SK-N-SH (cell line): ENCODE results near the gene JPH2. TPM values are rescaled to one million over a fixed set of nuclear protein-coding genes. Genes with fewer than 3 reads are reported as not detected.
A peak's percentile ranks its signal among the peaks of the same experiment; 100 is the strongest.

Experiments used
- CTCF ChIA-PET: fragments of 300-600, 350-600 bp; formaldehyde crosslinking; extraction: SDS; loops from one replicate; lab custom pipeline; 2021; lab: Yijun Ruan, JAX
- POLR2A ChIA-PET: fragments of 350-600 bp; sonication (Branson Sonifier 250); formaldehyde crosslinking; extraction: SDS; loops from one replicate; lab custom pipeline; 2020; ENCODE audit warnings: antibody characterized with exemption, inconsistent platforms; lab: Yijun Ruan, JAX
- DNase-seq: peaks from one replicate; pipeline ENCODE4 v3.0.0; 2012
- H2AFZ ChIP-seq: fragments of 200-600 bp; sonication (generic); 2 replicates; pipeline ENCODE4 v1.8.1; 2016; ENCODE audit warnings: antibody characterized with exemption, mild to moderate bottlenecking, low read depth
- H3F3A ChIP-seq: fragments of 200-600 bp; sonication (generic); replicated peaks from 2 replicates; pipeline ENCODE3; 2016; ENCODE audit warnings: antibody characterized with exemption, mild to moderate bottlenecking; ENCODE audit not compliant: insufficient read depth
- H3K27ac ChIP-seq, 2 experiments: fragments of 200-500 bp in 1 of 2; fragments of 200-600 bp in 1 of 2; sonication (Bioruptor generic) in 1 of 2; sonication (generic), shearing (Covaris generic) in 1 of 2; 2 replicates each; pipeline versions ENCODE4 v1.5.1 to v1.6.1; 2014 to 2016; ENCODE audit warnings: low read depth in 2 of 2, inconsistent platforms in 1 of 2, low read length in 1 of 2, mild to moderate bottlenecking in 1 of 2, mixed read lengths in 1 of 2
- H3K27me3 ChIP-seq: fragments of 200-600 bp; sonication (generic), shearing (Covaris generic); 2 replicates; pipeline ENCODE4 v1.6.1; 2016; ENCODE audit warnings: mixed run types; ENCODE audit not compliant: insufficient read depth
- H3K36me3 ChIP-seq, 2 experiments: fragments of 200-500 bp in 1 of 2; fragments of 200-600 bp in 1 of 2; sonication (Bioruptor generic) in 1 of 2; sonication (generic) in 1 of 2; replicated peaks in 1 of 2; 2 replicates each; pipeline versions ENCODE3 to v1.5.1; 2014 to 2016; ENCODE audit warnings: low read length in 1 of 2, mild to moderate bottlenecking in 1 of 2; ENCODE audit not compliant: insufficient read depth in 2 of 2, control insufficient read depth in 1 of 2
- H3K4me1 ChIP-seq, 2 experiments: fragments of 200-500 bp in 1 of 2; fragments of 200-600 bp in 1 of 2; sonication (Bioruptor generic) in 1 of 2; sonication (generic), shearing (Covaris generic) in 1 of 2; 2 replicates each; pipeline versions ENCODE4 v1.5.1 to v1.6.1; 2014 to 2016; ENCODE audit warnings: low read depth in 1 of 2, low read length in 1 of 2, mixed run types in 1 of 2; ENCODE audit not compliant: insufficient read depth in 2 of 2, control insufficient read depth in 1 of 2
- H3K4me2 ChIP-seq: fragments of 200-600 bp; sonication (generic), shearing (Covaris generic); 2 replicates; pipeline ENCODE4 v1.6.1; 2017; ENCODE audit warnings: mixed run types
- H3K4me3 ChIP-seq, 2 experiments: fragments of 200-500 bp in 1 of 2; fragments of 200-600 bp in 1 of 2; sonication (Bioruptor generic) in 1 of 2; sonication (generic), shearing (Covaris generic) in 1 of 2; 2 replicates each; pipeline versions ENCODE4 v1.5.1 to v1.8.1; 2014 to 2016; ENCODE audit warnings: low read depth in 2 of 2, inconsistent platforms in 1 of 2, low read length in 1 of 2, mild to moderate bottlenecking in 1 of 2, mixed read lengths in 1 of 2, moderate library complexity in 1 of 2
- H3K79me2 ChIP-seq: fragments of 200-600 bp; sonication (generic); 2 replicates; pipeline ENCODE4 v1.8.1; 2017; ENCODE audit warnings: mild to moderate bottlenecking; ENCODE audit not compliant: insufficient read depth
- H3K9ac ChIP-seq: fragments of 200-600 bp; sonication (generic); 2 replicates; pipeline ENCODE4 v1.6.1; 2017; ENCODE audit warnings: mixed run types
- H3K9me2 ChIP-seq: fragments of 200-600 bp; sonication (generic); 2 replicates; pipeline ENCODE4 v1.6.1; 2017; ENCODE audit warnings: mixed run types
- H3K9me3 ChIP-seq: fragments of 200-600 bp; sonication (generic); 2 replicates; pipeline ENCODE4 v1.6.1; 2017; ENCODE audit warnings: mixed run types, mild to moderate bottlenecking, moderate library complexity
- H4K20me1 ChIP-seq: fragments of 200-600 bp; sonication (generic); 2 replicates; pipeline ENCODE4 v1.6.1; 2017; ENCODE audit warnings: mild to moderate bottlenecking, mixed run types; ENCODE audit not compliant: insufficient read depth
- CHD2 ChIP-seq: fragments of 150-350 bp; IDR thresholded peaks from 2 replicates; pipeline ENCODE4 v1.6.1; 2018; ENCODE audit warnings: low read length; ENCODE audit not compliant: partially characterized antibody
- FOSL2 ChIP-seq: IDR thresholded peaks from 2 replicates; pipeline ENCODE4 v1.4.0; 2012; ENCODE audit warnings: low read depth, mild to moderate bottlenecking, moderate library complexity, borderline replicate concordance
- FOXJ3 ChIP-seq: sonication (generic); formaldehyde crosslinking; IDR thresholded peaks from 2 replicates; pipeline ENCODE4 v1.5.1; 2020; ENCODE audit warnings: mild to moderate bottlenecking, missing genetic modification reagents
- GABPA ChIP-seq: IDR thresholded peaks from 2 replicates; pipeline ENCODE4 v1.4.0; 2012; ENCODE audit warnings: low read depth, mild to moderate bottlenecking
- IRF3 ChIP-seq: fragments of 150-350 bp; IDR thresholded peaks from 2 replicates; pipeline ENCODE4 v1.6.1; 2016; ENCODE audit warnings: mild to moderate bottlenecking, low read depth, low read length
- MAX ChIP-seq: IDR thresholded peaks from 2 replicates; pipeline ENCODE4 v1.4.0; 2012; ENCODE audit warnings: low read depth
- MXI1 ChIP-seq: IDR thresholded peaks from 2 replicates; pipeline ENCODE4 v1.6.1; 2012; ENCODE audit warnings: mild to moderate bottlenecking, low read depth, low read length, improper control_type of control experiment
- PBX3 ChIP-seq: IDR thresholded peaks from 2 replicates; pipeline ENCODE4; 2012
- RAD21 ChIP-seq: IDR thresholded peaks from 2 replicates; pipeline ENCODE4 v1.6.1; 2012; ENCODE audit warnings: mild to moderate bottlenecking, low read length
- RCOR1 ChIP-seq: fragments of 150-350 bp; IDR thresholded peaks from 2 replicates; pipeline ENCODE4 v1.6.1; 2017; ENCODE audit warnings: antibody characterized with exemption, low read length
- RFX5 ChIP-seq: IDR thresholded peaks from 2 replicates; pipeline ENCODE4 v1.6.1; 2012; ENCODE audit warnings: mild to moderate bottlenecking, improper control_type of control experiment, low read length
- SIN3A ChIP-seq: IDR thresholded peaks from 2 replicates; pipeline ENCODE4 v1.6.1; 2012; ENCODE audit warnings: low read depth, mild to moderate bottlenecking, low read length, moderate library complexity, borderline replicate concordance
- TAF1 ChIP-seq: IDR thresholded peaks from 2 replicates; pipeline ENCODE4 v1.6.1; 2012; ENCODE audit warnings: low read depth, mild to moderate bottlenecking, low read length, moderate library complexity, borderline replicate concordance
- TEAD4 ChIP-seq: IDR thresholded peaks from 2 replicates; pipeline ENCODE4 v1.4.0; 2012; ENCODE audit warnings: mild to moderate bottlenecking, borderline replicate concordance; ENCODE audit not compliant: insufficient read depth
- USF1 ChIP-seq: IDR thresholded peaks from 2 replicates; pipeline ENCODE4 v1.4.0; 2012; ENCODE audit warnings: low read depth, borderline replicate concordance
- ZBTB33 ChIP-seq: IDR thresholded peaks from 2 replicates; pipeline ENCODE4 v1.4.0; 2012; ENCODE audit warnings: low read depth, borderline replicate concordance
- WGBS: methylation state at CpG from one replicate; pipeline ENCODE4 v1.1.6; 2017; ENCODE audit warnings: low lambda C conversion rate; 5-methylcytosine and 5-hydroxymethylcytosine counted together
- polyA plus RNA-seq, 3 experiments: library from polyadenylated mRNA; depleted of rRNA; stranded (reverse); fragments of >200 nt; gene quantifications; 2 replicates each; pipeline ENCODE4 v1.2.3, GENCODE V29; 2012

JPH2 gene
- polyA plus RNA-seq, 1 of the 3 experiments (the other 2 are of a cell fraction), result 0.67 TPM

GRCh38 chr20:44104798-44105517 lies 82.0 kb downstream of the JPH2 start:
- CTCF ChIA-PET, result interaction anchor here (1.6 to 23.6 kb wide), 3 partner anchors 12 to 79 kb away, joined by 3 to 618 read pairs (median 18); partner anchors contain the start of gene JPH2
- WGBS, result 26% methylated on average over 5 of the region's 7 CpGs
- no peak for TF ChIP-seq FOSL2
- no peak for TF ChIP-seq TEAD4
- TF ChIP-seq MXI1, result no peak
- no peak for TF ChIP-seq MAX
- TF ChIP-seq RAD21, result no peak
- no peak for TF ChIP-seq FOXJ3
- TF ChIP-seq TAF1, result no peak
- no peak for TF ChIP-seq RFX5
- TF ChIP-seq RCOR1, result no peak
- Histone ChIP-seq H3K9me3 (no peaks in the 10 kb centered on the region), H3K79me2 (no peaks in the 10 kb centered on the region), H3K4me3 (no peak overlapping the region), H3K9me2 (no peaks in the 10 kb centered on the region), H3F3A (no peaks in the 10 kb centered on the region), H3K4me2 (peak overlapping the region; percentile 29; the same call in 1 of the 2 replicates), H3K9ac (no peak overlapping the region), H3K27ac (no peak overlapping the region), H4K20me1 (no peaks in the 10 kb centered on the region), H3K4me1 (peaks cover 0 to 6% of the 10 kb centered on the region in 2 experiments; a peak in 2 of 4 replicates), H2AFZ (no peak overlapping the region), H3K27me3 (no peaks in the 10 kb centered on the region), H3K36me3 (no peaks in the 10 kb centered on the region)
- peak; percentile 52 for DNase-seq
- POLR2A ChIA-PET, result no interaction called here

- CTCF ChIA-PET, result interaction anchor here (23.6 kb wide), 1 partner anchor 81 kb away, joined by 618 read pairs; the partner anchor contains the start of gene JPH2
- Histone ChIP-seq H3F3A (no peaks in the 10 kb centered on the region), H3K4me2 (no peak overlapping the region), H3K4me1 (peaks cover 0 to 6% of the 10 kb centered on the region in 2 experiments; a peak in 2 of 4 replicates), H3K9me3 (no peaks in the 10 kb centered on the region), H3K9ac (no peak overlapping the region), H3K27ac (no peak overlapping the region), H3K27me3 (no peaks in the 10 kb centered on the region), H3K36me3 (no peaks in the 10 kb centered on the region), H4K20me1 (no peaks in the 10 kb centered on the region), H3K9me2 (no peaks in the 10 kb centered on the region), H3K79me2 (no peaks in the 10 kb centered on the region), H3K4me3 (no peak overlapping the region), H2AFZ (no peak overlapping the region)
- 24% methylated on average over 1 of the region's 1 CpG for WGBS
- DNase-seq, result no peak
- POLR2A ChIA-PET, result no interaction called here
- TF ChIP-seq USF1, result no peak
- TF ChIP-seq IRF3, result no peak
- no peak for TF ChIP-seq RAD21
- TF ChIP-seq ZBTB33, result no peak
- TF ChIP-seq PBX3, result no peak
- TF ChIP-seq MAX, result no peak
- no peak for TF ChIP-seq SIN3A
- TF ChIP-seq CHD2, result no peak
- TF ChIP-seq GABPA, result no peak
- TF ChIP-seq RFX5, result no peak
Observed at GRCh38 chr20:44102582-44102981, 84.4 kb downstream of the JPH2 start.
